GM20000 (cell line): ENCODE data around the gene MANSC1.

Experiments
- DNase-seq: peaks from one replicate; pipeline ENCODE4 v3.0.0; 2012; ENCODE audit warnings: low spot score
- CTCF ChIP-seq: IDR thresholded peaks from 2 replicates; pipeline ENCODE4 v1.5.1; 2012; ENCODE audit warnings: mild to moderate bottlenecking, control low read depth; ENCODE audit errors: extremely low read depth, missing control alignments

The MANSC1 gene

GRCh38 chr12:12294215-12295005 is 55.6 kb downstream of the MANSC1 start:
- no peak for DNase-seq
- TF ChIP-seq CTCF: no peak

GRCh38 chr12:12290206-12290605 is 59.8 kb downstream of the MANSC1 start:
- no peak for TF ChIP-seq CTCF
- no peak for DNase-seq

- TF ChIP-seq CTCF: no peak
- DNase-seq: no peak
These were observed 63.6 kb downstream of the MANSC1 start for GRCh38 chr12:12286441-12286840.

GRCh38 chr12:12282761-12283425 is 67.1 kb downstream of the MANSC1 start:
- TF ChIP-seq CTCF: no peak
- no peak for DNase-seq

GRCh38 chr12:12282202-12282601 is 67.8 kb downstream of the MANSC1 start:
- DNase-seq: no peak

GRCh38 chr12:12281134-12281533 is 68.9 kb downstream of the MANSC1 start:
- no peak for DNase-seq
- TF ChIP-seq CTCF: no peak

More at GRCh38 chr12:12282202-12282601, 67.8 kb downstream of the MANSC1 start:
- no peak for TF ChIP-seq CTCF

GRCh38 chr12:12278899-12279298 is 71.1 kb downstream of the MANSC1 start:
- TF ChIP-seq CTCF: no peak

More at GRCh38 chr12:12278899-12279298, 71.1 kb downstream of the MANSC1 start:
- no peak for DNase-seq
